Measurements from ENCODE around the gene SPPL2B.

The SPPL2B gene

DNA sequence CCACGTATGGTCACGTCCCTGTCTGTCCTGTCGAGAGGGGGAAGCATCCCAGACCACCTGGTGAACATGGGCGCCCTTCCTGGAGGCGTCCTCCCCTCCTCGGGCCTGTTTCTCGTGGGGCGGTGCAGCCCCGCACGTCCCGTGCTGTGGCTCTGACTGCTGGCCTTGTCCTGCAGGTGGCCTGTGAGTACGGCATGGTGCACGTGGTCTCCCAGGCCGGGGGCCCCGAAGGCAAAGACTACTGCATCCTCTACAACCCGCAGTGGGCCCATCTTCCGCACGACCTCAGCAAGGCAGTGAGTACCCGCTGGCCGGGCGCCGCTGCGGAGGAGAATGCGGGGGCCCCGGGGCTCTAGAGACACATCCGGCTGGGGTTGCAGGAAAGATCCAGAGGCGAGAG is 5.9 kb downstream of the SPPL2B start:
- DNase-seq (ENCODE audit: low read depth, low spot score), result no peak
- H3K4me3 ChIP-seq (ENCODE audit: low read length), result no peak overlapping the region

DNA sequence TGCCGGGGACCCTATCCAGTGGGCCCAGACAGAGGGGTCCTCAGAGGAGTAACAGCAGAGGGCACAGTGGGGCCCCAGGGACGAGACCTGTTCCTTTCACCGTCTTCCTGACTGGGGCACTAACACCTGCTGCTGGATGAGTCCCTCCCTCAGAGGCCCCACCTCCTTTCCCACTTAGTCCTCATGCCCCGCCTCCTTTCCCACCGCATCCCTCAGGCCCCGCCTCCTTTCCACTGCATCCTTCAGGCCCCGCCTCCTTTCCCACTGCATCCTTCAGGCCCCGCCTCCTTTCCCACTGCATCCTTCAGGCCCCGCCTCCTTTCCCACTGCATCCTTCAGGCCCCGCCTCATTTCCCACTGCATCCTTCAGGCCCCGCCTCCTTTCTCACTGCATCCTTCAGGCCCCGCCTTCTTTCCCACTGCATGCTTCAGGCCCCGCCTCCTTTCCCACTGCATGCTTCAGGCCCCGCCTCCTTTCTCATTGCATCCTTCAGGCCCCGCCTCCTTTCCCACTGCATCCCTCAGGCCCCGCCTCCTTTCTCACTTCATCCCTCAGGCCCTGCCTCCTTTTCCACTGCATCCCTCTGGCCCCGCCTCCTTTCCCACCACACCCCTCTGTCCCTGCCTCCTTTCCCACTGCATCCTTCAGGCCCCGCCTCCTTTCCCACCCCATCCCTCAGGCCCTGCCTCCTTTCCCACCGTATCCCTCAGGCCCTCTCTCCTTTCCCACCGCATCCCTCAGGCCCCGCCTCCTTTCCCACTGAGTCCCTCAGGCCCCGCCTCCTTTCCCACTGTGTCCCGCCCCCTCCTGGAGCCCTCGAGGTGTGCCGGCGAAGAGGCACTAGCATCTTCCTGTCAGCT is 6.7 kb downstream of the SPPL2B start:
- DNase-seq (ENCODE audit: low read depth, low spot score), result no peak
- no peak overlapping the region for H3K4me3 ChIP-seq (ENCODE audit: low read length)

DNA sequence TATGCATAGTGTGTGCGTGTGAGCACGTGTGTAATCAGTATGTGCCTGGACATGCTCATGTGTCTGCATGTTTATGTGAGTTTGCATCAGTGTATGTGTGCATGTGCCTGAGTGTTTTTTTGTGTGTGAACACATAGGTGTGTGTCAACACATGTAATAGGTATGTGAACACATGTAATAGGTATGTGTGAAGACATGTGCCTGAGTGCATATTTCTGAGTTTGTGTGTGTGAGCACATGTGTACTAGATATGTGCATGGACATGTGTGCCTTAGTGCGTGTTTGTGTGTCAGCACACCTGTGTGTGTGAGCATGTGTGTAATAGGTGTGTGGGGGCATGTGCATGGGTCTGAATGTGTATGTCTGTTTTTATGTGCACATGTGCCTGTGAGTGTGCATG is 7.4 kb downstream of the SPPL2B start:
- no peak overlapping the region for H3K4me3 ChIP-seq (ENCODE audit: low read length)
- DNase-seq (ENCODE audit: low read depth, low spot score), result no peak

DNA sequence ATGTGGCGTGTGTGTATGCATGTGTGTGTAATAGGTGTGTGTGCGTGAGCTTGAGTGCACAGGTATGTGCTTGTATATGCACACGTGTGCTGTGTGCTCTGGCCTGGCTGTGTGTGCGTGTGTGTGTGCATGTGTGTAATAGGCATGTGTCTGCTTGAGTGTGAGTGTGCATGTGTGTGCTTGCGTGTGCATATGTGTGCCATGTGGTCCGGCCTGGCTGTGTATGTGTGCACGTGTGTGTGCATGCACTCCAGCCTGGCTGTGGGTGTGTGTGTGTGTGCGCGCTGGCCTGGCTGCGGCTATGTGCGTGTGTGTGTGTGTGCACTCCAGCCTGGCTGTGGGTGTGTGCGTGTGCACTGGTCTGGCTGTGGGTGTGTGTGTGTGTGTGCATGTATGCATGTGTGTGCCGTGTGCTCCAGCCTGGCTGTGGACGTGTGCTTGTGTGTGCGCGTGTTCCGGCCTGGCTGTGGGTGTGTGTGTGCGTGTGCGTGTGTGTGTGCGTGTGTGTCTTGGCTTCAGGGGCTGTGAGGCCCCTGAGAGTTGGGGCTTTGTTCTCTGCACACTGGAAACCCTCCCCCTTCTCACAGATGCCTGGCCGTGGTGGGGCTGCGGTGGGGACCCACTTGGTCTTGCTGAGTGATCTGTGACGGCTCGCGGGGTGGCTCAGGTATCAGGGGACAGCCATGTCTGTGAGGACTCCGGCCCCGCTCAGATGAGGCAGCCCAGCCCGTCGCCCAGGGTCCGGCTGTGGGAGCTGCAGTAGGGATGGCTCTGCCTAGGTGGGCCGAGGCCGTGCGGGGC is 8.2 kb downstream of the SPPL2B start:
- H3K4me3 ChIP-seq (ENCODE audit: low read length), result no peak overlapping the region
- no peak for DNase-seq (ENCODE audit: low read depth, low spot score)

DNA sequence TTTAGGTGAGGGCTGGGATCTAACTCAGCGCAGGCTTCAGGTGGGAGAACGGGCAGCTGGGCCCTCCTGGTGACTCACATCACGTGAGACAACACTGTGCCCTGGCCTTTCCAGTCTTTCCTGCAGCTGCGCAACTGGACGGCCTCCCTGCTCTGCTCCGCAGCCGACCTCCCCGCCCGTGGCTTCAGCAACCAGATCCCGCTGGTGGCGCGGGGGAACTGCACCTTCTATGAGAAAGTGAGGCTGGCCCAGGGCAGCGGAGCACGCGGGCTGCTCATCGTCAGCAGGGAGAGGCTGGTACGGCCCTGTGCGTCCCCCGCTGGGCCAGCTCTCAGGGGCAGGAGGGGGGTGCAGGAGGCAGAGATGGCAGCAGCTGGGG is 8.8 kb downstream of the SPPL2B start:
- DNase-seq (ENCODE audit: low read depth, low spot score), result no peak
- no peak overlapping the region for H3K4me3 ChIP-seq (ENCODE audit: low read length)

DNA sequence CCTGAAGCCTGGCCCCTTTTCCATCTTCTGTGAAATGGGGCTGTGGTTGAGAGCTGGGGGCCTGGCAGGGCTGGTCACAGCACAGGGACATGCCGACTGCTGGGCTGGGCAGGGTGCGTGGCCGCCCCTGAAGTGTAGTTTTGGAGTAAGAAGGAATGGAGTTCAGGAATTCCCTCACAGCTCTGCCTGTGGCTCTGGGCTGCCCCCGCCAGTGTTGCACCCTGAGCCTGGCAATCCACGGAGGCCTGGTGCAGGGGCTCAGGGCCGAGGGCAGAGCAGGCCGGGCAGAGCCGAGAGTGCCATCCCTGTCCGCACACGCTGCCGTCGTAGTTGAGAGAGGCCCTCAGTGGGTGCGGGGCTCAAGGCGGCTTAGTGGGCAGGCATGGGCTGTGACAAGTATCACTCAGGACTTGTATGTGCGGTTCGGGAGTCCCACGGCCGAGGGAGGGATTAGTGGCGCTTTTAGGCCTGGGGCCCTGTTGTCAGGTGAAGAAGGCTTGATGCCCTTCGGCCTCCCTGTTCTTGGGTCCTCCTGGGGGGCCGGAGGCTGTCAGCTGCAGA is 9.7 kb downstream of the SPPL2B start:
- DNase-seq (ENCODE audit: low read depth, low spot score), result no peak
- no peak overlapping the region for H3K4me3 ChIP-seq (ENCODE audit: low read length)

DNA sequence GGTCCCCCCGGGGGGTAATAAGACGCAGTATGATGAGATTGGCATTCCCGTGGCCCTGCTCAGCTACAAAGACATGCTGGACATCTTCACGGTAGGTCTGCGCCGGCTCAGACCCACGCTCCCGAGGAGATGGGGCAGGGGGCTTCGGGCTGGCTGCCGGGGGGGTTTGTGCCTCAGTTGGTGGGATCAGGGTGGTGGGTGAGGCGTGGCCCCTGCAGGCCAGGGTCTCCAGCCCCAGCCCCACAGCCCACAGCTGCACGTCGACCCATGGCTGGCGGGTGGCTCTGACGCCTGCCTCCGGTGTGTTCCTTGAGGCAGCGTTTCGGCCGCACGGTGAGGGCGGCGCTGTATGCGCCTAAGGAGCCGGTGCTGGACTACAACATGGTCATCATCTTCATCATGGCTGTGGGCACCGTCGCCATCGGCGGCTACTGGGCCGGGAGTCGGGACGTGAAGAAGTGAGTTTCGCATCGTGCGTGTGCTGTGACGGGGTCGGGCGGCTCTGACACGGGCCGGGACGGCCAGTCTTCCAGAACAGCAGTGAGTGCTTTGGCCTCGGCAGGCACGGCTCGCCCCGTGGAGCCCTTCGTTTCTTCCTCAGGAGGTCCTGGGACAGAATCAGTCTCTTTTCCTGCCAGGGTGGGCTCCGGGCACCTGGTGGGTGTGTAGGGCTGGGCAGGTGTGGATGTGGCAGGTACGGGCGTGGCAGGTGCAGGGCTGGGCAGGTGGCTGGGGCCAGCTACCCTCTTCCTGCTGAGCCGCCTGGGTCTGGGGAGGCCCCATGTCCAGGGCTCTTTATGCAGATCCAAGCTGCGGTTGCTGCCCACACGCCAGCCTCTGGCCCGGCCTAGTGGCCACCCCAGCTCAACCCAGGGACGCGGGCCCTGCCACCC is 10.5 kb downstream of the SPPL2B start:
- no peak overlapping the region for H3K4me3 ChIP-seq (ENCODE audit: low read length)
- DNase-seq (ENCODE audit: low read depth, low spot score), result no peak

DNA sequence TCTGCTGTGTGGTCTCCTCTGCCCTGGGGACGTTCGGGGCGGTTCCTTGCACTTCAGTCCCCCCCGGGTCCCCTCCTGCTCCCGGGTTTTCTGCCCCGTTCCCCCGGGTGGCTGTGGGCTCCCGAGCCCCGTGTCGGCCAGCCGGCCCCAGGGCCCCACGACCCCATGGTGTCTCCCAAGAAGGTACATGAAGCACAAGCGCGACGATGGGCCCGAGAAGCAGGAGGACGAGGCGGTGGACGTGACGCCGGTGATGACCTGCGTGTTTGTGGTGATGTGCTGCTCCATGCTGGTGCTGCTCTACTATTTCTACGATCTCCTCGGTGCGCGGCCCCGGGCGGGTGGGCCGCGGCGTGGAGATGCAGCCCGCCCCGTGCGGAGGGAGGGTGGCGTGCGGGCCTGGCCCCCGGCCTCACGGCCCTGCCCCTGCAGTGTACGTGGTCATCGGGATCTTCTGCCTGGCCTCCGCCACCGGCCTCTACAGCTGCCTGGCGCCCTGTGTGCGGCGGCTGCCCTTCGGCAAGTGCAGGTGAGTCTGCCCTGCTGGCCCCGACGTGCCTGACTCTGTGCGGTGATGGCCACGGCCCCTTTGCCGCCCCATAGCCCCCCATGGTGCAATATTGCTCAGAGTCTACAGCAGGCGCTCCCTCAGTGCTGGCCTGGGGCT is 11.3 kb downstream of the SPPL2B start:
- H3K4me3 ChIP-seq (ENCODE audit: low read length), result no peak overlapping the region
- DNase-seq (ENCODE audit: low read depth, low spot score), result no peak

DNA sequence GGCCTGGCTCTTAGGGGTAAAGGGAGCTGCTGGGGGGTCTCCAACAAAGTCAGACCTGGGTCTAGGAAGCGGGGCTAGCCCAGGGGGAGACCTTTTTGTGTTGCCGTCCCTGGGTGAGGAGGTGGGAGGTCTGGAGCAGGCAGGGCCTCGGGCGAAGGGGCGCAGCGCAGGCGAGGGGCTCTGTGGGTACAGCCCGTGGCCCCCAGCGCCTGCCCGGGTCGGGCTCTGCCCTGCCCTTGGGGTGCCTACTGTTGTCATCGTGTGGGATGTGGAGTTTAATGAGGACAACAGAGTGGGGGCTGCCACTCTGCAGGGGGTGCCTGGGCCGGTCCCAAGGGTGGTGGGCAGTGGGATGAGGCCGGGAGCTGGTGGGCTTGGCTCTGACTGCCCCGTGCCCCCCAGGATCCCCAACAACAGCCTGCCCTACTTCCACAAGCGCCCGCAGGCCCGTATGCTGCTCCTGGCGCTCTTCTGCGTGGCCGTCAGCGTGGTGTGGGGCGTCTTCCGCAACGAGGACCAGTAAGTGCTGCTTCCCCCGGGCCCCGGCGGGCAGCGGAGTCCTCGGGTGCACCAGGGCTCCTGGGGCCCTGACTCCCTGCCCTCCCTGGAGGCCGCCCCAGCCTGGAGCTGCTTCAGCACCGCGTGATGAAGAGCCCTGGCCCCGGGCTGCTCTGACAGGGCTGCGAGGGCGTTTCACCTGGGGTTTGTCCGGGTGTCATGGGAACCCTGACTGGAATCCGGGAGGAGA is 12.2 kb downstream of the SPPL2B start:
- no peak for DNase-seq (ENCODE audit: low read depth, low spot score)

DNA sequence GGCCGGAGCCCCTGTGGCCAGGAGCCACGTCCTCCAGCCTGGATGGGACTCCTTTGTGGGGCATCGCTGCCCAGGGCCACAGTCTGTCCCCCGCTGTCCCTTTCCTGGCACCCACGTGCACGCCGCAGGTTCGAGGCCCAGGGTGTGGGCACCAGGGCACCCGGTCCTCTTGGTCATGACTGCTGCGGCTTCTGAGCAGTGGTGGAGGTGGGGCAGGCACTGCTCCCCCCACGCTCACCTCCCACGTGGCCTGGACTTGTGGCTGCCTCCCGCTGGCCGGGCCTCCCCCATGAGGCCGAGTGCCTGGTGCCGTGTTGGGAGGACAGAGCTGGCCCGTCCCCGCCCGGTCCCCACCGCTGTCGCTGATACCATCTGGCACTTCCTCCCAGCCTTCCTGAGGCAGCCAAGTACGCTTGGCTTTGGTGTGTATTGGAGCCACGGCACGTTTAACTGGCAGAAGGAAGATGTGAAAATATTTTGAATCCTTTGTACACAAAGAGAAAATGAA is 12.8 kb downstream of the SPPL2B start:
- DNase-seq (ENCODE audit: low read depth, low spot score), result no peak
- H3K4me3 ChIP-seq (ENCODE audit: low read length), result no peak overlapping the region

More for the DNA sequence above, 12.2 kb downstream of the SPPL2B start:
- H3K4me3 ChIP-seq (ENCODE audit: low read length), result no peak overlapping the region

DNA sequence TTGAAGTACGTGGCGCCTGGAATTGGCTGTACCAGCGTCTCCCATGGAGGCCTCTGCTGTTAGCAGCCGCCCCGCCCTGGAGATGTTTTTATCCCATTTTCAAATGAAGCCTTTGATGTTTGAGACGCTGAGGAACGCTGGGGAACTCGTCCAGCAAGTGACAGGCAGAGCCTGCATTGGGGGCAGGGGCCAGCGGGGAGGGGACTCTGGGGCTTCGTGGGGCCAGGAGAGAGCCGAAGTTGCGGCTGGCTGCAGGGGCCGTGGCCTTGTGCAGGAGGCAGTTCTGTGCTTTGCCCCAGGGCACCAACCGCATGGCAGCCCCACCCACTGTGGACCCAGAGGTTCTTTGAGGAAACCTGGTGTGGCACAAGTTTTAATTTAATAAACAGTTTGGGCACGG is 13.5 kb downstream of the SPPL2B start:
- H3K4me3 ChIP-seq (ENCODE audit: low read length), result no peak overlapping the region
- no peak for DNase-seq (ENCODE audit: low read depth, low spot score)

DNA sequence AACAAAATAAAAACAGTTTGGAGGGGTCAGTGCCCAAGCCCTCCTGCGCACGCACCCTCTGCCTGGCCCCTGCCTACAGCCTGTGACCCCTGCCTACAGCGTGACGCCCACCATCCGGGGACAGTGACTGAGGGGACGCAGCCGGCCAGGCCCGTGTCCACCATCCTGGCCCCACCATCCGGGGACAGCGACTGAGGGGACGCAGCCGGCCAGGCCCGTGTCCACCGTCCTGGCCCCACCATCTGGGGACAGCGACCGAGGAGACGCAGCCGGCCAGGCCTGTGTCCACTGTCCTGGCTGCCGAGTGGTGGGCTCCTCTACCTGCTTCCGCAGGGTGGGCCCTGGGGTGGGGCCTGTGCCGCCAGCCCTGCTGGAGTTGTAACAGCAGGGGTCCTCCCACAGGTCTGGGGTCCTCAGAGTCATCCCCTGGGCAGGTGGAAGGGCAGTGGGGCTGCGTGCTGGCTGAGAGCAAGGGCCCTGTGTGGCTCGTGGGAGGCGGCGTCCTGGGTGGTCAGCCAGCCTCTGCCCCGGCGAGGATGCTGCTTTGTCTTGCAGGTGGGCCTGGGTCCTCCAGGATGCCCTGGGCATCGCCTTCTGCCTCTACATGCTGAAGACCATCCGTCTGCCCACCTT is 14.3 kb downstream of the SPPL2B start:
- DNase-seq (ENCODE audit: low read depth, low spot score), result no peak

DNA sequence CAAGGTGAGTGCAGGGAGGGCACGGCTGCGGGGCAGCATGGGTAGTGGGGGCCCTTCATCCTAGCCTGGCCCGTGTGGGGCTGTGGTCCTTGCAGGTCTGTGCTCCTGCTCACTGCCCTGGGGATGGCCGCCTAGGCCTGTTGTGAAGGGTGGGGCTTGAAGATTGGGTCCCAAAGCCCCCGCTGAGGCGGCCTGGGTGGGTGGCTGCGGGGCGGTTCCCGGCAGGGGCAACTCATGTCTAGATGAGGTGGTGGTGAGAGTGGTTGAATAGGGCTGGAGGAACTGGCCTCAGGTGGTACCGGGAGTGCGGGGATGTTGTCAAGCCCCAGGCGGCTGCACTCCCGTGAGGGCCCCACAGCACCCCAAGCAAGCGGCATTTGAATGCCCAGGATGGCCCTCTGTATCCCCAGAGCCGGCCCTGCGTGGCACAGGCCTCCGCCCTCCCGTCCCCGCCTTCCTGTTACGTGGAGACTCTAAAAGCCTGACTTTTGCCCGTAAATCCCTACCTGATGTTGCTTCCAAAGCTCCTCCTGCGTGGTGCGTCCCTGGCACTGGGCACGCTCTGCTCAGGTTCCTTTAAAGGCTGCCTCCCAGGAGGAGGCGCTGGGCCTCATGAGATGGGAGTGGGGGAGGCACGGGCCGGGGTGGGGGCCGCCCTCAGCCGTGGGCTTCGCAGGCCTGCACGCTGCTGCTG is 15.0 kb downstream of the SPPL2B start:
- no peak overlapping the region for H3K4me3 ChIP-seq (ENCODE audit: low read length)
- DNase-seq (ENCODE audit: low read depth, low spot score), result no peak

More for the DNA sequence above, 14.3 kb downstream of the SPPL2B start:
- no peak overlapping the region for H3K4me3 ChIP-seq (ENCODE audit: low read length)

DNA sequence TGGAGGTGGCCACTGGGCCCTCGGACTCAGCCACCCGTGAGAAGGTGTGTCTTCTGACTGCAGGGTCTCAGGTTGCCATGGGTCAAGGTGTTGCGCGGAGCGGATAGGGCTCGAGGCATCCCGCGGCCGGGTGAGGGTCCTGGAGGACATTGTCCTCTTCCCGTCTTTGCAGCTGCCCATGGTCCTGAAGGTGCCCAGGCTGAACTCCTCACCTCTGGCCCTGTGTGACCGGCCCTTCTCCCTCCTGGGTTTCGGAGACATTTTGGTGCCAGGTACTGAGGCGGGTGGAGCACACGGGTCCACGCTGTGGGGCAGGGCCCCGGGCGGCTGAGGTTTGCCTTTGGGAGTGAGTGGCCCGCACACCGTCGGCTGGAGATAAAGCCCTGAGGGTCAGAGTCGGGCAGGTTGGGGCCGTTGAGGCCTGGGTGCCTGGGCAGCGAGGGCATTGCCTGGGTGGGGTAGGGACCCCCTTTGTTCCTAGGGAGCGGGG is 15.9 kb downstream of the SPPL2B start:
- DNase-seq (ENCODE audit: low read depth, low spot score), result no peak
- H3K4me3 ChIP-seq (ENCODE audit: low read length), result no peak overlapping the region

DNA sequence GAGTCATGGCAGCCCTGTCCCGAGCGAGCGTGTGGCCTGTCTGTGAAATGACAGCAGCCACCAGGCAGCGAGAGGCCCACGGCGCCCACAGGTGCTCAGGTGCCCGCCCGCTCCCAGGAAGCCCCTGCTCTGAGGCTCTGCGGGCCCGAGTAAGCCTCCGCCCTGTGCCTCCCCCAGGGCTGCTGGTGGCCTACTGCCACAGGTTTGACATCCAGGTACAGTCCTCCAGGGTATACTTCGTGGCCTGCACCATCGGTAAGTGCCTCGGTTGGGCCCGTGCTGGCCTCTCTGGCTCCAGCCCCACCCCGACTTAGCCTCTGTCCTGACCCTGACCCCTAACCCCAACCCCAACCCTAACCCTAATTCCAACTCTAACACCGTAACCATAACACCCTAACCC is 16.6 kb downstream of the SPPL2B start:
- no peak for DNase-seq (ENCODE audit: low read depth, low spot score)
- no peak overlapping the region for H3K4me3 ChIP-seq (ENCODE audit: low read length)

DNA sequence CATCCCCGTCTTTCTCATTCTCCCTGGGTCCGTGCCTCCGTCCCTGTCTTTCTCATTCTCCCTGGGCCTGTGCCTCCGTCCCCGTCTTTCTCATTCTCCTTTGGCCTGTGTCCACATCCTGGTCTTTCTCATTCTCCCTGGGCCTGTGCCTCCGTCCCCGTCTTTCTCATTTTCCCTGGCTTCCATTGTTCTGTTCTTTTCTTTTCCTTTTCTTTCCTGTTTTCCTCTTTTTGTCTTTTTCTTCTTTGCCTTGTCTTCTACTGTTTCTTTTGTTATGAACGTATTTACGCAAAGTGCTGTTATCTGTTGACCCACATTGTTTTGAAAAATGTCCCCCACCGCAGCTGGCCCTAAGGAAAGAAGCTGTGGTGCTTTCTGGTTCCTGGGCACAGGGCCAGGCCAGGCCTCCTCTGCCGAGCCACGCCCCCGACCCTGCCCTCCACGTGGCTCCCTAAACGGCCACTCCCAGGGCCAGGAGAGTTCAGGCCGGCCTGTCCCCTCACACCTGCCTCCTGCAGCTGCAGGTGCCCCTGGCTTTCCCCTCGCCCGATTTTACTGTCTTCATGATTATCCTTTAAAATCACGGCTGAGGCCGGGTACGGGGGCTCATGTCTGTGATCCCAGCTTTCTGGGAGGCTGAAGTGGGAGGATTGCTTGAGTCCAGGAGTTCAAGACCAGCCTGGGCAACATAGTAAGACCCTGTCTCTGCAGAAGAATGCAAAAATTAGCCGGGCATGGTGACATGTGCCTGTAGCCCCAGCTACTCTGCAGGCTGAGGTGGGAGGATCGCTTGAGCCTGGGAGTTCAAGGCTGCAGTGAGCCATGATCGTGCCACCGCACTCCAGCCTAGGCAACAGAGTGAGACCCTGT is 17.5 kb downstream of the SPPL2B start:
- DNase-seq (ENCODE audit: low read depth, low spot score), result no peak
- H3K4me3 ChIP-seq (ENCODE audit: low read length), result no peak overlapping the region
